ENCODE results near the gene DSCAM. TPM values are rescaled to one million over a fixed set of nuclear protein-coding genes. Genes with fewer than 3 reads are reported as not detected.

Gene DSCAM
- total RNA-seq, 1 donor from 2014 or later: 0.21 TPM

DNA sequence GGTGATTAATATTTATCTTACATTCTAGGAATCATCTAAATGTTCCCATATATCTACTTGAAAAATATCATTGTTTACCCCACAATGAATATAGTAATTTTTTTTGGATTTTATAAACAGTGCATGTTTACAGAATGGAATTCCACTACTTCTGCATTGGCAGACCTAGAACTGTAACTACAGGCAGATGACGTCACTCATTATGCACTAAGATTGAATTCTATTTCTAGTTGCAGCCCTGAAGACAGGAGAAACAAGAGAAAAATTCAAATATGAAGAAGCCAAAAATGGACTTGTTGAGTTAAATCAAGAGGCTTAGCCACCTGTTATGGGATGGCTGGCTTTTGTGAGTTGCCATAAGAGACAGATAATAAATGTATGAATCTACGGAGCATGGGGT lies 615.0 kb downstream of the DSCAM start:
- Mint-ChIP-seq H3K9me3 (ENCODE audit: unreplicated experiment) (peaks cover 11% of the 10 kb centered on the region), H3K4me3 (ENCODE audit: unreplicated experiment) (no peak overlapping the region), H3K4me1 (ENCODE audit: unreplicated experiment) (no peaks in the 10 kb centered on the region), H3K27ac (ENCODE audit: unreplicated experiment) (no peak overlapping the region), H3K36me3 (ENCODE audit: low read depth, unreplicated experiment) (no peaks in the 10 kb centered on the region), H3K27me3 (ENCODE audit: unreplicated experiment) (peaks cover 3% of the 10 kb centered on the region)
- TF ChIP-seq, protein P1, sequence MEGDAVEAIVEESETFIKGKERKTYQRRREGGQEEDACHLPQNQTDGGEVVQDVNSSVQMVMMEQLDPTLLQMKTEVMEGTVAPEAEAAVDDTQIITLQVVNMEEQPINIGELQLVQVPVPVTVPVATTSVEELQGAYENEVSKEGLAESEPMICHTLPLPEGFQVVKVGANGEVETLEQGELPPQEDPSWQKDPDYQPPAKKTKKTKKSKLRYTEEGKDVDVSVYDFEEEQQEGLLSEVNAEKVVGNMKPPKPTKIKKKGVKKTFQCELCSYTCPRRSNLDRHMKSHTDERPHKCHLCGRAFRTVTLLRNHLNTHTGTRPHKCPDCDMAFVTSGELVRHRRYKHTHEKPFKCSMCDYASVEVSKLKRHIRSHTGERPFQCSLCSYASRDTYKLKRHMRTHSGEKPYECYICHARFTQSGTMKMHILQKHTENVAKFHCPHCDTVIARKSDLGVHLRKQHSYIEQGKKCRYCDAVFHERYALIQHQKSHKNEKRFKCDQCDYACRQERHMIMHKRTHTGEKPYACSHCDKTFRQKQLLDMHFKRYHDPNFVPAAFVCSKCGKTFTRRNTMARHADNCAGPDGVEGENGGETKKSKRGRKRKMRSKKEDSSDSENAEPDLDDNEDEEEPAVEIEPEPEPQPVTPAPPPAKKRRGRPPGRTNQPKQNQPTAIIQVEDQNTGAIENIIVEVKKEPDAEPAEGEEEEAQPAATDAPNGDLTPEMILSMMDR (IDR thresholded peaks at IDR 0.05; ENCODE audit: unreplicated experiment): no peak
- DNase-seq (ENCODE audit: low spot score): no peak

DNA sequence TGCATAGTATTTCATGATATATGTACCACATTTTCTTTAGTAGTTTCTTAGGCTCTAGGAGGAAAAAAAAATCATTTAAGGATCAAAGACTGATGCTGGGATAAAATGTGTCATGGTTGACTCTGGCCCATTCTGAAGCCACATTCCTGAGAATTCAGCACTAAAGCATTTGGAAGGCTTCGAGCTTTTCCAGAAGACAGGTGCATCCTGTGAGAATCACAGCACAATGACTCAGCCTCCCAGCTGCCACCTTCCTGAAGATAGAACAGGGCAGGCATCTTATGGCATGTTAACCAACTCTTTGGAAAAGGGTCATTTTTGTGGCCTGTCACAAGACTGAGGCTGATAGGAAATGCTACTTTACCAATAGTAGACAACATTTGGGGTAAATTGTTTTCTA lies 619.9 kb downstream of the DSCAM start:
- peaks cover 20% of the 10 kb centered on the region for H3K9me3 Mint-ChIP-seq (ENCODE audit: unreplicated experiment)
- no peak overlapping the region for H3K27ac Mint-ChIP-seq (ENCODE audit: unreplicated experiment)
- H3K4me1 Mint-ChIP-seq (ENCODE audit: unreplicated experiment): no peaks in the 10 kb centered on the region
- TF ChIP-seq, protein P1 (IDR thresholded peaks at IDR 0.05; ENCODE audit: unreplicated experiment): no peak
- no peak overlapping the region for H3K4me3 Mint-ChIP-seq (ENCODE audit: unreplicated experiment)
- DNase-seq (ENCODE audit: low spot score): no peak
- no peaks in the 10 kb centered on the region for H3K36me3 Mint-ChIP-seq (ENCODE audit: low read depth, unreplicated experiment)
- H3K27me3 Mint-ChIP-seq (ENCODE audit: unreplicated experiment): peaks cover 5% of the 10 kb centered on the region

DNA sequence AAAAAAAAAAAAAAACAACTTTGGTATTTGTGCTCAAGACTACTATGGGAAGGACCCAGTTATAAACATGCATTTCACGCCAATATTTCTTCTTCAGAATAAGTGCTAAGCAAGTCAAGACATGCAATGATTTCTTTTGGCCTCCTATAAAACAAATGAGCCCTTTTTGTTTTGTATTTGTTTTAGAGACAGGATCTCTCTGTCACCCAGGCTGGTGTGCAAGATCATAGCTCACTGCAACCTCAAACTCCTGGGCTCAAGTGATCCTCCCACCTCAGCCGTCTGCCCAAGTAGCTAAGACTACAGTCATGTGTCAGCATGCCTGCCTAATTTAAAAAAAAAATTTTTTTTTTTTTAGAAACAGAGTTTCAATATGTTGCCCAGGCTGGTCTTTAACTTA lies 631.0 kb downstream of the DSCAM start:
- Mint-ChIP-seq H3K36me3 (ENCODE audit: low read depth, unreplicated experiment) (peaks cover 2% of the 10 kb centered on the region), H3K9me3 (ENCODE audit: unreplicated experiment) (peaks cover 12% of the 10 kb centered on the region), H3K27me3 (ENCODE audit: unreplicated experiment) (no peaks in the 10 kb centered on the region), H3K27ac (ENCODE audit: unreplicated experiment) (no peak overlapping the region), H3K4me3 (ENCODE audit: unreplicated experiment) (no peak overlapping the region), H3K4me1 (ENCODE audit: unreplicated experiment) (no peaks in the 10 kb centered on the region)
- no peak for DNase-seq (ENCODE audit: low spot score)
- TF ChIP-seq, protein P1 (IDR thresholded peaks at IDR 0.05; ENCODE audit: unreplicated experiment): no peak

DNA sequence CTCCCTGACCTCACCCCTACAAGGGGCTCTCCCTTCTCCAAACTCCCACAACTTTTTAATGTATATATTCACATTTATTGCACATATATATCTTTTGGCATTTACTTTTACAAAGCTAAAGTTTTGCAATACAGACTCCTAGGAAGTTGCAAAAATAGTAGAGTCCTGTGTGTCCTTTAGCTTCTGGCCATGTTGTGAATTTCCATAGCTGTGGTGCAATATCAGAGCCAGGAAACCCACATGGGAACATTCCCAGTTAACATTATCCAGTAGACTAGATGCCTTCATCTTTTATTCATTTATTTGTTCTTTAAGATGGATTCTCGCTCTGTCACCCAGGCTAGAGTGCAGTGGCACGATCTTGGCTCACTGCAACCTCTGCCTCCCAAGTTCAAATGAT lies 636.7 kb downstream of the DSCAM start:
- TF ChIP-seq, protein P1 (IDR thresholded peaks at IDR 0.05; ENCODE audit: unreplicated experiment): no peak
- Mint-ChIP-seq H3K27me3 (ENCODE audit: unreplicated experiment) (peaks cover 2% of the 10 kb centered on the region), H3K4me3 (ENCODE audit: unreplicated experiment) (no peak overlapping the region), H3K4me1 (ENCODE audit: unreplicated experiment) (no peaks in the 10 kb centered on the region), H3K36me3 (ENCODE audit: low read depth, unreplicated experiment) (peaks cover 16% of the 10 kb centered on the region), H3K27ac (ENCODE audit: unreplicated experiment) (no peak overlapping the region), H3K9me3 (ENCODE audit: unreplicated experiment) (peaks cover 33% of the 10 kb centered on the region)
- DNase-seq (ENCODE audit: low spot score): no peak

DNA sequence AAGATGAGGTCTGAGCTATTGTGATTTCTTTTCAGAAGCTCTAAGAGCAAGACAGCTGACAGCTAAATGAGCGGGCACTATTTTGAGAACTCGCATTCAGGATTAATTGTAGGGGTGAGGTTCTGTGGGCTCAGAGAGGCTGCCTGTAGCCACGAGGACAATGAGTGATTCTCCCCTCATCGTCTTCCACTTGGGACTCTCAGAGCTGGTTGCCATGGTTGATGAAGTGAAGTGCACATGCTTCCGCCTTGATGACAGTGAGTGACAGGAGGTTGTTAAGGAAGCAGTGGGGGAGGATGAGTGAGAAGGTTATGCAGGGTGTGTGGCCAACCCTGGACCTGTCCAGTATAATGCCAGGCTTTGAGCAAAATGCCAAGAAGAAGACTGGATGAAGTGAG lies 638.0 kb downstream of the DSCAM start:
- no peaks in the 10 kb centered on the region for H3K4me1 Mint-ChIP-seq (ENCODE audit: unreplicated experiment)
- peaks cover 16% of the 10 kb centered on the region for H3K36me3 Mint-ChIP-seq (ENCODE audit: low read depth, unreplicated experiment)
- H3K27ac Mint-ChIP-seq (ENCODE audit: unreplicated experiment): no peak overlapping the region
- DNase-seq (ENCODE audit: low spot score): no peak
- TF ChIP-seq, protein P1 (IDR thresholded peaks at IDR 0.05; ENCODE audit: unreplicated experiment): no peak
- H3K4me3 Mint-ChIP-seq (ENCODE audit: unreplicated experiment): no peak overlapping the region
- peaks cover 36% of the 10 kb centered on the region for H3K9me3 Mint-ChIP-seq (ENCODE audit: unreplicated experiment)
- H3K27me3 Mint-ChIP-seq (ENCODE audit: unreplicated experiment): peaks cover 2% of the 10 kb centered on the region

Measured in endothelial cell (in vitro differentiated cells).